CD4-positive, alpha-beta memory T cell (primary cell): Measurements from ENCODE around the gene PADI1. TPM values are rescaled to one million over a fixed set of nuclear protein-coding genes. Genes with fewer than 3 reads are reported as not detected.

ENCODE experiments used
- CTCF ChIA-PET: fragments of 350-600 bp; sonication (Branson Sonifier 250); formaldehyde crosslinking; loops from one replicate; lab custom pipeline; 2021; ENCODE audit warnings: inconsistent platforms; ENCODE audit not compliant: partially characterized antibody; lab: Charles Lee
- POLR2A ChIA-PET: fragments of 350-600 bp; sonication (Branson Sonifier 250); formaldehyde crosslinking; loops from one replicate; lab custom pipeline; 2021; ENCODE audit not compliant: partially characterized antibody; lab: Charles Lee
- DNase-seq, 5 donors: peaks; one replicate each; pipeline versions ENCODE4 v3.0.0 to v3.0.0-alpha.2; 2020 to 2022; ENCODE audit warnings: mixed read lengths in 1 of 5
- H3K27ac ChIP-seq: one replicate; pipeline ENCODE4 v1.7.0; 2013; ENCODE audit warnings: low read depth, low read length
- H3K27me3 ChIP-seq: 2 replicates; pipeline ENCODE4 v1.7.0; 2013; ENCODE audit warnings: mild to moderate bottlenecking, low read length, moderate library complexity; ENCODE audit not compliant: insufficient read depth
- H3K36me3 ChIP-seq: 2 replicates; pipeline ENCODE4 v1.7.0; 2013; ENCODE audit warnings: mild to moderate bottlenecking, low read length, moderate library complexity; ENCODE audit not compliant: insufficient read depth
- H3K4me1 ChIP-seq: 2 replicates; pipeline ENCODE4 v1.7.0; 2013; ENCODE audit warnings: mild to moderate bottlenecking, low read length, moderate library complexity; ENCODE audit not compliant: insufficient read depth
- H3K4me3 ChIP-seq, 2 donors: one replicate each; pipeline ENCODE4 v1.7.0; 2013; ENCODE audit warnings: low read length in 2 of 2, mild to moderate bottlenecking in 1 of 2
- H3K9me3 ChIP-seq, 2 donors: one replicate each; pipeline ENCODE4 v1.7.0; 2013; ENCODE audit warnings: low read length in 2 of 2, control low read depth in 1 of 2; ENCODE audit not compliant: control insufficient read depth in 1 of 2
- H3K27ac Mint-ChIP-seq, 7 donors: one replicate each; pipeline ENCODE4 v1.8.0; 2020 to 2021; ENCODE audit warnings: mixed read lengths in 7 of 7, mild to moderate bottlenecking in 6 of 7, inconsistent platforms in 3 of 7, moderate library complexity in 3 of 7
- H3K27me3 Mint-ChIP-seq, 2 donors: one replicate each; pipeline ENCODE4 v1.8.0; 2020 to 2021; ENCODE audit warnings: mixed read lengths in 2 of 2
- H3K36me3 Mint-ChIP-seq, 2 donors: one replicate each; pipeline ENCODE4 v1.8.0; 2020 to 2021; ENCODE audit warnings: mixed read lengths in 2 of 2, inconsistent platforms in 1 of 2, mild to moderate bottlenecking in 1 of 2
- H3K4me1 Mint-ChIP-seq, 4 donors: one replicate each; pipeline ENCODE4 v1.8.0; 2020 to 2021; ENCODE audit warnings: mixed read lengths in 4 of 4, mild to moderate bottlenecking in 1 of 4
- H3K4me3 Mint-ChIP-seq, 8 donors: one replicate each; pipeline ENCODE4 v1.8.0; 2020 to 2021; ENCODE audit warnings: mixed read lengths in 8 of 8, mild to moderate bottlenecking in 7 of 8, moderate library complexity in 6 of 8, inconsistent platforms in 3 of 8
- H3K9me3 Mint-ChIP-seq, 8 donors: one replicate each; pipeline ENCODE4 v1.8.0; 2020 to 2021; ENCODE audit warnings: mixed read lengths in 8 of 8, mild to moderate bottlenecking in 5 of 8, inconsistent platforms in 3 of 8, moderate library complexity in 1 of 8
- intact Hi-C: fragments of 100-400 bp; cut with micrococcal nuclease; formaldehyde crosslinking; loops from one replicate; pipeline ENCODE4 v1.15.1; 2023
- polyA plus RNA-seq, 2 donors: library from polyadenylated mRNA; unstranded; fragments of 300-500 nt; fragmentation: Illumina TruSeq; gene quantifications; one replicate each; pipeline ENCODE4 v1.2.3, GENCODE V29; 2021
- total RNA-seq, 2 experiments: library from RNA; stranded (reverse); gene quantifications; one replicate each; pipeline ENCODE4 v1.2.3, GENCODE V29; 2021

Gene PADI1
- total and polyA plus RNA-seq, 4 experiments from 2014 or later: not detected

DNA sequence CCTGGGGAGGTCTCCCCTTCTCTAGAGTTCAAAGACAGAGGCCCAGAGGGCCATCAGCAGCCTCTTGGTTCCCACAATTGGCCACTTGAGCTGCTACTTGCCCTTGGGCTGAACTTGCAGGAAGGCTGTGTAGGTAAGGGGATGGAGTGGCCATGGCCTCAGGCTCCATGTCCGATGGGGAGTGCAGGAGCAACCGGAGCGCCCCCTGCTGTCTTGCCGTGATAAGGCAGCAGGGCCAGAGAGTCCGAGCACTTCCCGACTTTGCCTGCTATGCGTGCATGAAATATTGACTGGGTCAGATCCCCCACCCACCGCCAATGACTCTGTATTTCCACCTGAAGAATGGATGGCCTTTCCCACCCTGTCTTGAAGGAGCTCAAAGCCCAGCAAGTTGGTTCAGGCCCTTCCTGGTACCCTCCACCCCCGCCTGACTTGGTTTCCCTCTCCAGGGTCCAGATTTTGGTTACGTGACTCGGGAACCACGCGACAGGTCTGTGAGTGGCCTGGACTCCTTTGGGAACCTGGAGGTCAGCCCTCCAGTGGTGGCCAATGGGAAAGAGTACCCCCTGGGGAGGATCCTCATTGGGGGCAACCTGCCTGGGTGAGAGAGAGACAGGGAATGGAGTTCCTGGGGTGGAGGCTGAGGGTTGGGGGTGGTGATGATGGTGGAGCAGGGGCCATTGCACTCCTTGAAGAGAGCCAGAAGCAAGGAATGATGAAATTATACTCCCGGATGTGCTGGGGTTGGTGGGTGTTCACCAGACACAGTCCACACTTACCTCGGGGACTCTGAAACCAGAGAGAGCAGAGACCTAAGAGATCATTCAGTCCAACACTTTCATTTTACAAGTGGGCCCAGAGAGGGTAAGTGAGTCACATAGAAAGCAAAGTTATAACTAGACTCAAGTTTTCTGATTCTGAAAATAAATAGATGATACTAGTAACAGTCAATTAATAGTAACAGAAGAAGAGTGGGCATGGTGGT is 69.5 kb downstream of the PADI1 start:
- POLR2A ChIA-PET: no interaction called here
- Mint-ChIP-seq H3K4me3 (peak overlapping the region in 1 of 8 donors; percentile 45), H3K36me3 (no peaks in the 10 kb centered on the region), H3K4me1 (no peaks in the 10 kb centered on the region), H3K27me3 (peaks cover 6 to 13% of the 10 kb centered on the region in 2 donors), H3K27ac (no peak overlapping the region), H3K9me3 (no peaks in the 10 kb centered on the region)
- peak in 1 of 5 donors; percentile 4 for DNase-seq
- H3K4me3 ChIP-seq: no peak overlapping the region
- H3K27ac ChIP-seq: no peak overlapping the region
- intact Hi-C loops: no loop called here
- no peaks in the 10 kb centered on the region for H3K9me3 ChIP-seq
- H3K36me3 ChIP-seq: no peaks in the 10 kb centered on the region
- CTCF ChIA-PET: interaction anchor here (1.3 kb wide), 1 partner anchor 10 kb away, joined by 3 read pairs; no protein-coding TSS in a partner anchor
- H3K27me3 ChIP-seq: no peaks in the 10 kb centered on the region
- no peaks in the 10 kb centered on the region for H3K4me1 ChIP-seq

DNA sequence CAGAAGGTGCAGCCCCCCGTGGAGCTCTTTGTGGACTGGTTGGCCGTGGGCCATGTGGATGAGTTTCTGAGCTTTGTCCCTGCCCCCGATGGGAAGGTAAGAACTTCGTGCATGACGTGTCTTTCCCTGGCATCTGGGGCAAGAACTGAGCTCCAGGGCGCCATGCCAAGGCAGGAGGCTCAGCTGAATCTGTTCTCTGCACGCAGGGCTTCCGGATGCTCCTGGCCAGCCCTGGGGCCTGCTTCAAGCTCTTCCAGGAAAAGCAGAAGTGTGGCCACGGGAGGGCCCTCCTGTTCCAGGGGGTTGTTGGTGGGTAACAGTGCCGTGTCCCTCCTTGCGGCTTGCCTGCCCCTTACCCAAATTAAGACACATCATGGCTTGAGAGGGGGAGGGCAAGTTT is 71.6 kb downstream of the PADI1 start:
- CTCF ChIA-PET: no interaction called here
- H3K4me1 Mint-ChIP-seq: no peaks in the 10 kb centered on the region

DNA sequence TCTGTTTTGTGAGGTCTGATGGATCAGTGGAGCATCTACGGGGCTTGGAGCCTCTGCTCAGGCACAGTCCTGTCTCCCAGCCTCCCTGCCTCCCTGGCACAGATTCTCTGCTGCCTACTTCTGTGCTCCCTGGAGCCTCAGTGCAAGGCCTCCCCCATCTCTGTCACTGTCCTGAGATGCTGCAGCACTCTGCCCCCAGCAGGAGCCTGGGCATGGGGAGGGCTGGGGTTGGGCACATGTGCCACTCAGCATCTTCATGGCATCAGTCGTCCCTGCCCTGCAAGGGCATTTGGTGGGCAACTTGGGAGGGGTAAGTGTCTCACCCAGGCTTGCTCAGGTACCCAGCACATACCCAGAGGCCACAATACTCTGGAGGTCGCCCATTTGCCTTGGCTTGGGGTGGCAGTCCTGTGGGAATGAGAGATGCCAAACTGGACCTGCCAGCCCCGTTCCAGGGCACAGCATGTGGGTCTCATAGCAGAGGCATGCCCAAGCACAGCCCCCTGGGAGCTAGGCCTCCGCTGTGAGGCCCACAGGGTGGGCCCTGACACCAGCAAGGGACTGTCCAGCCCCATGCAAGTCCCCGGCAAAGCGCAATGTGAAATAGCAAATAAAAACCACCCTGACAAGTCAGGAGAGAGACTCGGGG is 72.7 kb downstream of the PADI1 start:
- Mint-ChIP-seq H3K4me1 (peaks cover 0 to 3% (median 0%) of the 10 kb centered on the region in 4 donors), H3K4me3 (no peak overlapping the region), H3K27ac (no peak overlapping the region), H3K9me3 (peaks cover 0 to 2% (median 0%) of the 10 kb centered on the region in 8 donors), H3K27me3 (peaks cover 12 to 17% of the 10 kb centered on the region in 2 donors), H3K36me3 (no peaks in the 10 kb centered on the region)
- Histone ChIP-seq H3K9me3 (no peaks in the 10 kb centered on the region), H3K4me3 (no peak overlapping the region), H3K36me3 (no peaks in the 10 kb centered on the region), H3K27ac (no peak overlapping the region), H3K27me3 (no peaks in the 10 kb centered on the region), H3K4me1 (no peaks in the 10 kb centered on the region)
- CTCF ChIA-PET: no interaction called here
- intact Hi-C loops: no loop called here
- DNase-seq: no peak
- POLR2A ChIA-PET: no interaction called here

More for the DNA sequence above, 71.6 kb downstream of the PADI1 start:
- Mint-ChIP-seq H3K4me3 (no peak overlapping the region), H3K36me3 (no peaks in the 10 kb centered on the region), H3K27me3 (peaks cover 9 to 13% of the 10 kb centered on the region in 2 donors), H3K27ac (no peak overlapping the region), H3K9me3 (peaks cover 0 to 2% (median 0%) of the 10 kb centered on the region in 8 donors)
- H3K27me3 ChIP-seq: no peaks in the 10 kb centered on the region
- H3K4me1 ChIP-seq: no peaks in the 10 kb centered on the region
- DNase-seq: no peak
- H3K36me3 ChIP-seq: no peaks in the 10 kb centered on the region
- no peak overlapping the region for H3K27ac ChIP-seq
- POLR2A ChIA-PET: no interaction called here
- H3K4me3 ChIP-seq: no peak overlapping the region
- no peaks in the 10 kb centered on the region for H3K9me3 ChIP-seq
- intact Hi-C loops: no loop called here

DNA sequence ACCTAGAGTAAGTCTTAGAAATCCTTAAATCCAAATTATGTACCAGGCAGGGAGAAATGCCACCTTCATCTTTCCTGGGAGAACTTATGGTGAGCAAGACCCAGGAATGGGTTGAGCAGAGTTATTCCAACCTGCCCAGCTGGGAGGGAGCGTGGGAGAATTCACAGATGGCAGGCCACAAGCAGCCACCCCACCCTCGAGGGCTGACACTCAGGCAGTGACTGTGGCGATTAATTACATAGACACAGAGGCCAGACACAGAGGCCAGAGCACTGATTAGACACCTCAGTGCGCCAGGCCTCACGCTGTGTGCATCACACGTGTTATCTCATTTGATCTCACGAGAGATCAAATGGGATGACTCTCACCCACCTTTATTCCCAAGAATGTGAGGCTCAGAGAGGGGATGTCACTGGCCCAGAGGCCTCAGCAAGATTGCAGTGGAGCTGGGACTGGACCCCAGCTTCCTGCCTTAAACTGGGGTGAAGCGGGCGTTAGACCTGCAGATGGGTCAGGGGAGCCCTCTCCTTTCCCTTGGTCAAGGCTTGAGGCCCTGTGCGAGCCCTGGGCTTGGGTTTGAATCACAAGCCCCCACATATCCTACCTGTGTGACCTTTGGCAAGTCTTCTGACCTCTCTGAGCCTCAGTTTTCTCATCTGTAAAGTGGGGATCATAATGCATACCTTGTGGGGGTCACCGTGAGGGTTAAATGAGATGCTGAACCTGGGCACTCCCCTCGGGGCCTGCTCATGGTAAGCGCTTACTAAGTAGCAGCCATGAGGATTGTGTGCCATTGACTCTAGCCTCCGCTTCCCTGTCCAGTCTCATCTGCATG is 74.3 kb downstream of the PADI1 start:
- Mint-ChIP-seq H3K9me3 (peaks cover 0 to 2% (median 0%) of the 10 kb centered on the region in 8 donors), H3K27me3 (peaks cover 16 to 17% of the 10 kb centered on the region in 2 donors), H3K36me3 (no peaks in the 10 kb centered on the region), H3K4me3 (no peak overlapping the region), H3K27ac (no peak overlapping the region), H3K4me1 (peaks cover 0 to 3% (median 0%) of the 10 kb centered on the region in 4 donors)
- no peaks in the 10 kb centered on the region for H3K36me3 ChIP-seq
- no peaks in the 10 kb centered on the region for H3K27me3 ChIP-seq
- intact Hi-C loops: no loop called here
- no peak overlapping the region for H3K27ac ChIP-seq
- no peak overlapping the region for H3K4me3 ChIP-seq
- CTCF ChIA-PET: no interaction called here
- H3K9me3 ChIP-seq: no peaks in the 10 kb centered on the region
- POLR2A ChIA-PET: no interaction called here
- DNase-seq: no peak
- no peaks in the 10 kb centered on the region for H3K4me1 ChIP-seq

DNA sequence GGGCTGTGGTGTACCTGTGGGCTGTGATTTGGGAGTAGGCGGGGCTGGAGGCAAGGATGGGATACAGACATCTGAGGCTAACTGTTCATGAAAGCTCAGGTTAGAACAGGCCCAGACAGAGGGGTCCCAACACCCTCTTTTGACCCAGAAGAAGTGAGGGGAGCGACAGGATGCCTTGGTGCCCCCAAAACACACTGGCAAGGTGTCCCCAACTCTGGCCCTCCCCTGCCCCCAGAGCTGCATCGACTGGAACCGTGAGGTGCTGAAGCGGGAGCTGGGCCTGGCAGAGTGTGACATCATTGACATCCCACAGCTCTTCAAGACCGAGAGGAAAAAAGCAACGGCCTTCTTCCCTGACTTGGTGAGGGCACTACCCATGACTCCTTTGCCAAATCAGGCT is 75.5 kb downstream of the PADI1 start:
- peaks cover 0 to 2% (median 0%) of the 10 kb centered on the region in 8 donors for H3K9me3 Mint-ChIP-seq
- intact Hi-C loops: no loop called here
- Histone ChIP-seq H3K4me3 (no peak overlapping the region), H3K27me3 (no peaks in the 10 kb centered on the region), H3K27ac (no peak overlapping the region), H3K4me1 (no peaks in the 10 kb centered on the region), H3K9me3 (no peaks in the 10 kb centered on the region), H3K36me3 (no peaks in the 10 kb centered on the region)
- peaks cover 0 to 3% (median 0%) of the 10 kb centered on the region in 4 donors for H3K4me1 Mint-ChIP-seq
- ChIA-PET POLR2A (no interaction called here), CTCF (no interaction called here)
- no peak for DNase-seq
- no peaks in the 10 kb centered on the region for H3K36me3 Mint-ChIP-seq
- H3K27me3 Mint-ChIP-seq: peaks cover 13 to 16% of the 10 kb centered on the region in 2 donors
- H3K27ac Mint-ChIP-seq: no peak overlapping the region
- H3K4me3 Mint-ChIP-seq: no peak overlapping the region

DNA sequence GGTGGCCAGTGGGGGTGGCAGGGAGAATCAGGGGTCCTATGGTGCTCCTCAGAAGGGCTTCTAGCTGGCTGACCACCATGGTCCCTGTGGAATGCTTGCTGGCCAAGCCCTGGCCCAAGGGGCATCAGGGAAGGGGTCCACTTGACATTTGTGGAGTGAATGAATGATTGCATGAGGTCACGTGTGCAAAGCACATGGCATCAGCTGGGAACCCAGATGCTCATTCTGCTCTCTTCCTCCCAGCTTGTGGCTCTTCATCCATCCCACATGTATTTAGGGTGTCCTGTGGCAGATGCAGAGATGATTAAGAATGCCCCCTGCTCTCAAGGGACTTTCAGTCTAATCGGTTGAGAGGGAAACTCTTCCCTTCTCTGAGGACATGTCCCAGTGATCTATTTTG is 76.0 kb downstream of the PADI1 start:
- peaks cover 0 to 3% (median 0%) of the 10 kb centered on the region in 4 donors for H3K4me1 Mint-ChIP-seq
- POLR2A ChIA-PET: no interaction called here
- H3K27ac ChIP-seq: no peak overlapping the region
- H3K9me3 ChIP-seq: no peaks in the 10 kb centered on the region
- no peaks in the 10 kb centered on the region for H3K4me1 ChIP-seq
- no peak overlapping the region for H3K27ac Mint-ChIP-seq
- CTCF ChIA-PET: no interaction called here
- H3K27me3 Mint-ChIP-seq: peaks cover 8 to 17% of the 10 kb centered on the region in 2 donors
- no peak overlapping the region for H3K4me3 ChIP-seq
- no peak for DNase-seq
- H3K27me3 ChIP-seq: no peaks in the 10 kb centered on the region
- H3K36me3 ChIP-seq: no peaks in the 10 kb centered on the region
- no peaks in the 10 kb centered on the region for H3K36me3 Mint-ChIP-seq
- no peak overlapping the region for H3K4me3 Mint-ChIP-seq
- intact Hi-C loops: no loop called here
- H3K9me3 Mint-ChIP-seq: peaks cover 0 to 2% (median 0%) of the 10 kb centered on the region in 8 donors
